Activated effector memory CD4-positive, alpha-beta T cell treated with Interleukin-2 at 50 U/mL for 16 hours (primary cell): Measurements from ENCODE around the gene CDC42SE1.

ENCODE experiments used
- DNase-seq: peaks from one replicate; pipeline ENCODE4 v3.0.0-alpha.2; 2020

The CDC42SE1 gene

DNA sequence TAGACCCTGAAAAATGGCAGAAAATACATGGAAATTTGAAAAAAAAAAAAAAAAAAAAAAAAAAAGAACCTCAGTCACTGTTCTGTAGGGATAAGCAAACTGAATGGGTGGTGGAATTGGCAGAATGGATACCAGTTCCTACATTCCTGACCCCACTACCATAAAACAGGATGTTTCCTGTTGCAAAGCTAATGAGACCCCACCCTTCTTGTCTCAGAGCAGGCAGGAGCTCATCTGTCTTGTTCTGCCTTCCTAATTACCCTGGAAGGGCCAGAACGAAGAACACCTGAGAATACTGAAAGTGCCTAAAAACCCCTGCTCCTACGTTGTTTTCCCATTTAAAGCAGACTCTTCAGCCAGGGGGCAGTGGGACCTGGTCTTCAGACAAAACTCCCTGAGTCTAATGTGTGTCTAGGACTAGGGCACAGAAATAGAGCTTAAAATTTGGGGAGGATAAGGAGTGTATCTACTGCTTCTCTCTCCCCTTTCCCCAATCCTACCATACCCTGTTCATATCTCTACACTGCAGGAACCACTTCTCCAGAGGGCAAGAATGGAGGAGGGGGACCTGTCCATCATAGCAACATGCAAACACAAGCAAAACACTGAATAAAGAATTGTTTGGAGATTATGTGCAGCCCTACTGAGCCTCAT, 7.9 kb downstream of the CDC42SE1 start:
- no peak for DNase-seq

DNA sequence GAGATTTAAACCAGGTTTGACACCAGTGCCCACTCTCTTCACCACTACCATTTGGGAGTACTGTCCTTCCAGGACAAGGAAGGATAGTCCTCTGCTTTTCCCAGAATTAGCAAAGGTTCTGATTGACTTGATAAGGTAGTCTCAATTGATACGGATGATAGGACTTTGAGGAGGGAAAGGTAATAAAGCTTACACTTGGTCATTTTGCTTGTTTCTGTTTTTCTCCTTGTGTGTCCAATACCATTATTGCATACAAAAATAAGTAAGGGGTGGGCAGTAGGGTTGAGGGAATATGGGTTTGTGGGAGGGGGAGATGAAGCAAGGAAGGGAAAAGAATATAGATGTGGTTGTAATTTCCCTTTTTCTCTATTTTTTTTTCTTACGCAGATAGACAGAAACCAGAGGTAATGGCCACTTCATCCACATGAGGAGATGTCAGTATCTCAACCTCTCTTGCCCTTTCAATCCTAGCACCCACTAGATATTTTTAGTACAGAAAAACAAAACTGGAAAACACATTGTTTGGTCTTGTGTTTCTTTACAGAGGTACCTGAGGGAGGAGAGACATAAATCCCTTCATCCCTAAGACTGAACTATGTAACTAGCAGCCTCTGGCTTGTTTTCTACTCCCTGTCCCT, 9.3 kb downstream of the CDC42SE1 start:
- DNase-seq: no peak

DNA sequence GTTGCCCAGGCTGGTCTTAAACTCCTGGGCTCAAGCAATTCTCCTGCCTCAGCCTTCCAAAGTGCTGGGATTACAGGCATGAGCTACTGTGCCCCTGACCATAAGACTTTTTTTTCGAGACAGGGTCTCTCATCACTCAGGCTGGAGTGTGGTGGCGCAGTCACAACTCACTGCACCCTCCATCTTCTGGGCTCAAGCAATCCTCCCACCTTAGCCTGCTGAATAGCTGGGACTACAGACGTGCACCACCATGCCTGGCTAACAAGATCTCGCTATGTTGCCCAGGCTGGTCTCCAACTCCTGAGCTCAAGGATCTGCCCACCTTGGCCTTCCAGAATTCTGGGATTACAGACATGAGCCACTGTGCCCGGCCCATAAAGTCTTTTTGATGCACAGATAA, 10.0 kb downstream of the CDC42SE1 start:
- no peak for DNase-seq

DNA sequence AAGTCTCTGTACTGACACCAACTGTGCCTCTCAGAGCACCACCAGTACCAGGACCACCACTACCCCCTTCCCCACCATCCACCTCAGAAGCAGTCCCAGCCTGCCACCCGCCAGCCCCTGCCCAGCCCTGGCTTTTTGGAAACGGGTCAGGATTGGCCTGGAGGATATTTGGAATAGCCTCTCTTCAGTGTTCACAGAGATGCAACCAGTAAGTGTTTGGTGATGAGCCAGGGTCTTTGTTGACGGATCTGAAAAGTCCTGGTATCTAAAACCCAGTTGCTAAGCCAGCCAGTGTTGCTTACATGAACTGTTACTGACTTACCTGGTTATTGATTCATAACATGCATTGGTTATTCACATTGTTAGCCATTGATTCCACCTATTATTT, 10.8 kb downstream of the CDC42SE1 start:
- DNase-seq: peak; percentile 47

DNA sequence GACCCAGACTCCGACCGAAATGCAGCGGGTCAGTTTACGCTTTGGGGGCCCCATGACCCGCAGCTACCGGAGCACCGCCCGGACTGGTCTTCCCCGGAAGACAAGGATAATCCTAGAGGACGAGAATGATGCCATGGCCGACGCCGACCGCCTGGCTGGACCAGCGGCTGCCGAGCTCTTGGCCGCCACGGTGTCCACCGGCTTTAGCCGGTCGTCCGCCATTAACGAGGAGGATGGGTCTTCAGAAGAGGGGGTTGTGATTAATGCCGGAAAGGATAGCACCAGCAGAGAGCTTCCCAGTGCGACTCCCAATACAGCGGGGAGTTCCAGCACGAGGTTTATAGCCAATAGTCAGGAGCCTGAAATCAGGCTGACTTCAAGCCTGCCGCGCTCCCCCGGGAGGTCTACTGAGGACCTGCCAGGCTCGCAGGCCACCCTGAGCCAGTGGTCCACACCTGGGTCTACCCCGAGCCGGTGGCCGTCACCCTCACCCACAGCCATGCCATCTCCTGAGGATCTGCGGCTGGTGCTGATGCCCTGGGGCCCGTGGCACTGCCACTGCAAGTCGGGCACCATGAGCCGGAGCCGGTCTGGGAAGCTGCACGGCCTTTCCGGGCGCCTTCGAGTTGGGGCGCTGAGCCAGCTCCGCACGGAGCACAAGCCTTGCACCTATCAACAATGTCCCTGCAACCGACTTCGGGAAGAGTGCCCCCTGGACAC, 11.3 kb downstream of the CDC42SE1 start:
- DNase-seq: no peak

DNA sequence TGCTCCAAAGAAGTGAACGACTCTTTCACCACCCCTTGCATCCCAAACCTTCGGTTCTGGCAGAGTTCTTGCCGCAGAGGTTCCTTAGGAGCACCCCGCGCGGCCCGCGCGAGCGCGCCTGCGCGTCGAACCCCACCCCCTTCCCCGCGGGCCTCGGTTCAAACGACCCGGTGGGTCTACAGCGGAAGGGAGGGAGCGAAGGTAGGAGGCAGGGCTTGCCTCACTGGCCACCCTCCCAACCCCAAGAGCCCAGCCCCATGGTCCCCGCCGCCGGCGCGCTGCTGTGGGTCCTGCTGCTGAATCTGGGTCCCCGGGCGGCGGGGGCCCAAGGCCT, 11.9 kb downstream of the CDC42SE1 start, which contains the start of gene C1orf56:
Gene C1orf56, plus strand, starts transcription at position 161 of the 334 bp plus-strand sequence. Its CDS starts 97 bp downstream, at position 258.
- peak; percentile 48 for DNase-seq

DNA sequence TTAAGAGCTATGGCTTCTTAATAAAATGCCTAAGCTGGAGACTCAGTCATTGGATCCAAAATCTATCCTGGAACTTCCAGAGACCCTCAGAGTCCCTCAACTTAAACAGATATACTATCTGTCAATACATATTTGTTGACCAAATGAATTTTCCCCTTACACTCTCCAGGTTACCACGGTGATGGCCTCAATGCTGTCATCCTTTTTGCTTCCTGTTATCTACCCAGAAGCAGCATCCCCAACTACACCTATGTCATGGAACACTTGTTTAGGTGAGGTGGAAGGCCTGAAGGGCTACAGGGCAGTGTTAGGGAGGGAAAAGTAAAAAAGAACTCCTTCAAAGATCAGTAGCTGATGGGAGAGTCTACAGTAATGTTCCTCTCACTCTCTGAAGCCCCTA, 16.3 kb downstream of the CDC42SE1 start:
- no peak for DNase-seq

DNA sequence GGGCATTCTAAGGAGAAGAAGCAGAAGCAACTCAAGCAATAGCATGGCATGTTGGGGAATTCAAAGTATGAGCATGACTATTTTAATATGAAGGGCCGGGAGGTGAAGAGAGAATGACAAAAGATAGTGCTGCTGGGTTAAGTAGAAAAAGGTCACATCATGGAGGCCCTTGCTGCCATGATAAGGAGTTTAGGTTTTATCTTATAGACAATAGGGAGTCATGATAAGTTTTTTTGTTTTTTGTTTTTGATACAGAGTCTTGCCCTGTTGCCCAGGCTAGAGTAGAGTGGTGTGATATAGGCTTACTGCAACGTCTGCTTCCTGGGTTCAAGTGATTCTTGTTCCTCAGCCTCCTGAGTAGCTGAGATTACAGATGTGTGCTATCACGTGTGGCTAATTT, 19.9 kb downstream of the CDC42SE1 start:
- DNase-seq: no peak

DNA sequence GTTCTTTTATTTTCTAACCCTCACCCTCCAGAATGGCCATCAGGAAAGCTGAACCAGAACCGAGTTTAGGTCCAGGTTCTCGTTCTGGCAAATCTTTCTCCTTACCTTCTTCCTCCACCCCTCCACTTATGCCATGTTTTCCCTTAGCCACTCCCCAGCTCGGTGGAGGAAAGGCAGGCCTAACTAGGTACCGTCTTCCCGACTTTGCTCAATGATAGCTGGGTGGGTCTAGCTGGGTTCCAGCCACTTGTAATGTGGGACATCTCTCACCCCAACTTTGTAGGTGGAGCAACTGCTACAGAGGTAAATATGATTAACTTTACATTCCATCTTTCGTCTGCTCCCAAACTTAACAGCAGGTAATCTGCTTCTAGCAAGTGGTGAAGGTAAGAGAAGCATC, 22.4 kb downstream of the CDC42SE1 start:
- DNase-seq: no peak

DNA sequence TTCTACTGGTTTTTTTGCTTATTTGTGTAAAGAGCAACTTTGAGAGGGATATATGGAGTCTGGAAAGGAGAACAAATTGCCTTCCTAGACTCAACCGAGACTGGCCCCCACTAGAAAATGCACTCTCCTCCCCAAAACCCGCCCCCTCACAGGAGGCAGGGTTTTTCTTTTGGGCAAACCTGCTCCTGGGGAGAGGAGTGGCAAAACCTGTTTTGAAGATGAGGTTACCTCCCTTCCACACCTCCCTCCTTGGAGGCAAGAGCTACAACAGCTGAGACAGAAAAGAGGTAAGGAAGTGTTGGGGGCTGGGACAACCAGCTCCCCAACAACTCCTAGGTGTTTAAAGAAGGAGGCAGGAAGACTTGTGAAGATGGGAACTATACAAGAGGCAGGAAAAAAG, 23.1 kb downstream of the CDC42SE1 start, which contains the start of gene BNIPL:
Gene BNIPL, plus strand, starts transcription at position 231 of the 400 bp plus-strand sequence. Its CDS starts 140 bp downstream, at position 371.
- no peak for DNase-seq

DNA sequence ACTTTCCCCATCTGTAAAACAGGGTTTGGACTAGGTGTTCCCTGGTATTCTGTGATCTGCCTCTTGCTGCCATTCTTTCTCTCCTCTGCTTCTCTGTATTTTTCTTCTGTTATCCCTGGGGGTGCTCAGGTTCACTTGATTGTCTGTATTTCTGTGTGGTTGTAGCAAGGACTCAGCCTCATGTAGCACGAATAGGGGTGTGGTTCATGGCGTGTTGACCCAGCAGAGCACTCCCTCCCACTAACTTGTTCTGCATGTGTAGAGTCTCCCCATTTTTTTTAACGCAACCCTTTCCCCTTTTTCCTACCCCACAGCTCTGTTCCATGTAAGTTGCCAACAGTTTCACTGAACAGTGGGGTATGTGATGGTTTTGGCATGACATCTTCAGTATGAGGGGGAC, 24.3 kb downstream of the CDC42SE1 start:
- no peak for DNase-seq

DNA sequence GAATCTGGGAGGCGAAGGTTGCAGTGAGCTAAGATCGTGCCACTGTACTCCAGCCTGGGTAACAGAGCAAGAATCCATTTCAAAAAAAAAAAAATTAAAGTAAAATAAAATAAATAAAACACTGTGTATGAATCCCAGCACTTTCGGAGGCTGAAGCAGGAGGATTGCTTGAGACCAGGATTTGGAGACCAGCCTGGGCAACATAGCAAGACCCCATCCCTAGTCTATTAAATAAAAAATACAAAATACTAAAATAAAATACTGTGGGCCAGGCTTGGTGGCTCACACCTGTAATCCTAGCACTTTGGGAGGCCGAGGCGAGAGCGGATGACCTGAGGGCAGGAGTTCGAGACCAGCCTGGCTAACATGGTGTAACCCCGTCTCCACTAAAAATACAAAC, 27.3 kb downstream of the CDC42SE1 start:
- DNase-seq: no peak

DNA sequence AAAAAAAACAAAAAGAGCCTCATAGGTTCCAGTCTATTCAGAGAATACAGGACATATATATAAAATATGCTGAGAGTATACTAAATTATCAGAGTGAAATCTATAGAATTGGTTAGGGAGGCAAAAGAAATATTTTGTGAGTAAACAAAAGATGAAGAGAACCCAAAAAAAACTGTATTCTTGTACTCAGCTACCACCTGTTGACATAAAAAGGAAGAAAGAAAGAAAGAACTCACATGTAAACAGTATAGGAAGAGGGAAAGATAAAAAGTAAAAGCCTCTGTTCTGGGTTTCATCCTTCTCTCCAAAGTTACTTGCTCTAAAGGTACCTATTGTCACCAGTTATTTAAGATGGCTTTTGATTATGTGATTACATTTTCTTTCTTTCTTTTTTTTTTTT, 33.0 kb downstream of the CDC42SE1 start:
- DNase-seq: no peak

DNA sequence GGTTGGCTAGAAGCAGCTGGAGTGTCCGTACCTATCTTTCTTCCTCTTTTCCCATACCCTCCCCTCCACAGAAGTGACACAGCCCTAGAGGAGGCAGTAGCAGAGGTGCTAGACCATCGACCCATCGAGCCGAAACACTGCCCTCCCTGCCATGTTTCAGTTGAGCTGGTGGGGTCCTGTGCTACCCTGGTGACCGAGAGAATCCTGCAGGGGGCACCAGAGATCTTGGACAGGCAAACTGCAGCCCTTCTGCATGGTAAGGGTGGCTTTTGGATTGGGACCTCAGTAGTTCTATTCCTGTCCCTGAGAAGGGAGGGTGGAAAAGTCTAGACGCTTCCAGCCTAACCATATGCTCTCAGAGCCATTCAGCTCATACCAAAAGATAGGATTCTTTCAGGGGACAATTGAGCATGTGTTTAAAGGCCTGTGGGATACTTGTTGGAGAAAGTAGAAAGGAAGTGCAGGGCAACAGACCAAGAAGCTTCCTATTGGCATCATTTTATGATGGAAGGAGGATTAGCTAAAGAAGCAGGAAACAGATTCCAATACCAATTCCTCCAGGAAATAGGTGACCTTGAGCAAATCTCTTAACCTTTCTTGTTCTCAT, 34.8 kb downstream of the CDC42SE1 start:
- DNase-seq: peak; percentile 74

DNA sequence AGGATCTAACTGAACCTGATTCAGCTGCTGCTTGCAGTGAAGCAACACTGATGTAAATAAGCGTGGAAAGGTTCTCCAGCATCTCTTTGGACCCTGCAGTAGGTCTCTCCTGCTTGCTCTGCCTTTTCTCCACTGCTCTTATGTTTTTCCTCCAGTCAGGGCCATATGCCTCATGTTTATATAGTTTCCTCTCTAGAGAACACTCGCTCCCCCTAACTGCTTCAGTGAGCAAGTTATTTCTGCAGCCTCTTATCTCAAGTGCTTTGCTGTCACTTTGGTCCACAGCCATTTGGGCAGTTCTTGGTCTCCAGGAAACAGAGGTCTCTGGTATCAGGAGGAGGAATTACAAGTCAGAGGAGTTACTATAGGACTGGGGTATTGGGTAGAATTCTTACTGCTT, 45.9 kb downstream of the CDC42SE1 start:
- DNase-seq: no peak

DNA sequence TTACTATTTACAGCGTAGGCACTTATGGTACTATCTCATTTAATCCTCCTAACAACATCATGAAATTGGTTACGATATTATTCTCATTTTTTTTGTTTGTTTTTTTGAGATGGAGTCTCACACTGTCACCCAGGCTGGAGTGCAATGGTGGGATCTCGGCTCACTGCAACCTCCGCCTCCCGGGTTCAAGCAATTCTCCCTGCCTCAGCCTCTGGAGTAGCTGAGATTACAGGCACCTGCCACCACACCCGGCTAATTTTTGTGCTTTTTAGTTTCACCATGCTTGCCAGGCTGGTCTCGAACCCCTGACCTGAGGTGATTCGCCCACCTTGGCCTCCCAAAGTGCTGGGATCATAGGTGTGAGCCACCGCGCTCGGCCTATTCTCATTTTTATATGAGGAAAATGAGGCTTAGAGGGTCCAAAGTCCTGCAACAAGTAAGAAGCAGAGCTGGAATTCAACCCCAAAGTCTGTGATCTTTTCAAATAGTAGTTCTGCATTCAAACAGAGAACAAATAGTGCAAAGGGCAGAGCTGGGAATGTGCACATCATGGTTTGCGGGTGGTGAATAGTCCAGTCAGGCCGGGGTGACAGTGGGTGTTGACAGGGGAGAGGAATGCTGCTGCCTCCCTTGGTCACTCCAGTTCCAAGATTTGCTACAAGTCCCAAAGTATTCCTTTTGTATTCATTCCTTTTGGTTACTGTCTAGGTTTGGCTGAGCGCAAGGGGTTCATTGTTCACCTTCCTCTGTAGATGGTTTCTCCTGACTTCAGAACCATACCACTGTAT, 46.5 kb downstream of the CDC42SE1 start:
- DNase-seq: no peak

DNA sequence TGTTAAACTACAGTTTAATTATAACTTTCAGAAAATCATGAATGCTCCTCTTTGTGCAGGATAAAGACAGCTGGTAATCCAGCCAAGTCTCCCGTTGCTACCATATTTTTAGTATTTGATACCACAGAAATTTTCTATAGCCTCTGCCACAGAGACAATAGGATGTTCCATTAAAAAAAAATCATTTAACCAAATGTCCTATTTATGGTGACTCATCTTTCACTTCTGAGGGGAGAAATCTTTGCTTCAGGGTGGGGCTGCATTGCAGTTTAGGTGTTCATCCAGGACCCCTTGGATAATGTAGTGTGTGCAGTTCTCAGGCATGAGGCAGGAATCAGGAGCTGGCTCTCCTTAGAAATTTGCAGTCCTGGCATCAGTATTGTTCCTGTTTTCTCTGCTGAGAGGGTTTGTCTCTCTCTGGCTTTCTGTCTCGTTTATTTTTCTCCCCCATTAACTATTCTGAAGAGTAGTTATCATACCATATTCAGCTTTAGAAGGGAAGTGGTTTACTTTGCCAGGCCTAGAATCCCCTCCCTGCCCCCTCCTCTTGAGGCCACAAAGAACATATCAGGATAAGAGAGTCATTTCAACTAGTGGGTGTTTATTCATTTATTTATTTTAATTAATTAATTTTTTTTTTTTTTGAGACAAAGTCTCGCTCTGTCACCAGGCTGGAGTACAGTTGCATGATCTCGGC, 48.1 kb downstream of the CDC42SE1 start:
- no peak for DNase-seq

DNA sequence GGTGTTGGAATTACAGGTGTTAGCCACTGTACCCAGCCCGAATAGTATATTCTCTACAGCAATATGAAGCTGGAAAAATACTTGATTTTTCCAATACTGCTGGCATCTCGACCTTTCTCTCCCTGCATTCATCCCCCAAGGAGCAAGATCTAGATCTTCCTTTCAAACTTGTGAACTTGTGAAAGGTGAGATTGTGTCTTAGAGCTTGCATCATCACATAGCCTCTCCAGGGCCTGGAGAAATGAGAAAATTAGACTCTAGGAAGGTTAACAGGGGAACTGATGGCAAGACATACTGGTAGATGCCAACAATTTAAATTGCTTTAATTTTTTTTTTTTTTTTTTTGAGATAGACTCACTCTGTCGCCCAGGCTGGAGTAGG, 49.1 kb downstream of the CDC42SE1 start:
- DNase-seq: no peak

DNA sequence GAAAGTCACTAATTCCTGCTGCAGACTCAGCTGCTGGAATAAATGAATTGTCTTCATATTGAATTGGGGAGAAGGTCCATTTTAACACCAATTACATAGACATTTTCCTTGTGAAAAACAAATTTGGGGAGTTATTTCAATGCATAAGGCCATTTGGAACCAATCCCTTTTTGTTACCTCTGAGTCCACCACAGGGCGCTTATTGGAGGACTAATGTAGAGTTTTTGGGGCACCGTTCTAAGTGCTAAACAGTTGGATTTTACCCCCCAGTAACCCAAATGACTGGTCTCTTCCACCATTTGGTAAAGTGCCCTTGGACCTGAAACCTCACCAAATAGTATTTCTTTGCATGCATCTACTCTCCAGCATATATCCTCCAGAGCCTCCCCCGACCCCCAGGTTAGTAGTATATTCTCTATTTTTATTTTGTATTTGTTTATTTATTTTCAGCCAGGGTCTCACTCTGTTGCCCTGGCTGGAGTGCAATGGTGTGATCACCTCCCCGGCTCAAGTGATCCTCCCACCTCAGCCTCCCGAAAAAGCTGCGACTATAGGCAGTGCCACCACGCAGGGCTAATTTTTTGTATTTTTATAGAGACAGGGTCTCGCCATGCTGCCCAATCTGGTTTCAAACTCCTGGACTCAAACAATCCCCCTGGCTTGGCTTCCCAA, 49.6 kb downstream of the CDC42SE1 start:
- DNase-seq: no peak

DNA sequence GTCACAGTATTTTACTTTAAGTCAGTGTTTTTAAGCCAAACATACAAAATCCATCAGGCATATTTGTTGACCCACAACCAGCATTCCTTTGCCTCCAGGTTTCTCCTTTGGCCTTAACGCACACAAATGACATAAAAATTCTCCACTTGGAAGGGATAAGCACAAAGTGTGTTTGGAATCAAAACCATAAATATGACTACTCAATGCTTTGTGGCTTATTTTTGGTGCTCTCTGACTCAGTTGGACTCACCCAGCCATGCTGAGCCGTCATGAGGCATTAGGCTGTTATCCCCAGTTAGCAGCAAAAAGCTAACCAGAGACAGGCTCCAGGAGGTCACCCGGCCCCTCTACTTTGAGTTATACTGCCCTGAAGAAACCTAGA, 50.2 kb downstream of the CDC42SE1 start:
- no peak for DNase-seq
